Measurements from ENCODE around the gene PBX2.

DNA sequence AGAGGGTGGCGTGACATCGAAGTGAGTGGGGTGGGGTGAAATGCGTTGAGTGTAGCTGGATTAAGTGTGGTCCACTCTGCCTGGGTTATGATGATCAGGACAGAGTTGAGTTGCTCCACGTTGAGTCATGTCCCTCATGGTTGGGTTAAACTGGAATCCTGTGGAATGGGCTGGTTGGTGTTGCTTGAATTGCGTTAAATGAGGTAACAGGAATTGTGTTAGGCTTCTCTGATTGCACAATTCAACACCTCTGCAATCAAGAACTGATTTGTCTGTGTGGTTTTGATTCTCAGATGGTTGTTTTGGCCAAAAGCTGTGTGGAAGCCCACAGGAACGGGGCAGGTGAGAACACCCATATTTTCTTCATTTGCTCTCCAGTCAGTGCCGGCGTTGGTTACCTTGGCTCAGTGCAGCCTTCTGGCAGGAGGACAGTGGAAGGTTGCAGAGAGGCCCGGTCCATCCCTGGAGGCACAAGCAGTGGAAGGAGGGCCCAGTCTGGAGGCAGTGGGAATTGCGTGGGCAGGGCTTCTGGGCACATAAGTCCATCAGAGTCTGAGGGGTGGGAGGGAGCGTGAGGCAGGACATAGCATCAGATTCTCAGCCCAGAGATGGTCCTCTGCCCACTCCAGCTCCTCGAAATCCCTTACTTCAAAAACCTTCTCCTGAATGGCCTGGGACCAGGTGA is 22.2 kb upstream of the PBX2 start:
- TF ChIP-seq, protein P1, sequence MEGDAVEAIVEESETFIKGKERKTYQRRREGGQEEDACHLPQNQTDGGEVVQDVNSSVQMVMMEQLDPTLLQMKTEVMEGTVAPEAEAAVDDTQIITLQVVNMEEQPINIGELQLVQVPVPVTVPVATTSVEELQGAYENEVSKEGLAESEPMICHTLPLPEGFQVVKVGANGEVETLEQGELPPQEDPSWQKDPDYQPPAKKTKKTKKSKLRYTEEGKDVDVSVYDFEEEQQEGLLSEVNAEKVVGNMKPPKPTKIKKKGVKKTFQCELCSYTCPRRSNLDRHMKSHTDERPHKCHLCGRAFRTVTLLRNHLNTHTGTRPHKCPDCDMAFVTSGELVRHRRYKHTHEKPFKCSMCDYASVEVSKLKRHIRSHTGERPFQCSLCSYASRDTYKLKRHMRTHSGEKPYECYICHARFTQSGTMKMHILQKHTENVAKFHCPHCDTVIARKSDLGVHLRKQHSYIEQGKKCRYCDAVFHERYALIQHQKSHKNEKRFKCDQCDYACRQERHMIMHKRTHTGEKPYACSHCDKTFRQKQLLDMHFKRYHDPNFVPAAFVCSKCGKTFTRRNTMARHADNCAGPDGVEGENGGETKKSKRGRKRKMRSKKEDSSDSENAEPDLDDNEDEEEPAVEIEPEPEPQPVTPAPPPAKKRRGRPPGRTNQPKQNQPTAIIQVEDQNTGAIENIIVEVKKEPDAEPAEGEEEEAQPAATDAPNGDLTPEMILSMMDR (IDR thresholded peaks at IDR 0.05), result no peak
- TF ChIP-seq POLR2A (IDR thresholded peaks at IDR 0.05), result no peak

Measured in heart left ventricle (tissue), 13 donors.